LNCaP clone FGC (cell line): ENCODE results near the gene UBAP1L.
"Not testable (repeated sequence)": the region's sequence is repeated elsewhere in the genome, so short reads cannot be mapped to it uniquely, and the experiment has no call there.

Source experiments
- DNase-seq: peaks from one replicate; pipeline ENCODE4 v3.0.0-alpha.2; 2011; ENCODE audit warnings: low read depth
- H3K4me3 ChIP-seq: 2 replicates; pipeline ENCODE4 v1.5.1; 2011; ENCODE audit warnings: mild to moderate bottlenecking, low read depth, low read length, control low read depth
- CTCF ChIP-seq: IDR thresholded peaks from 2 replicates; pipeline ENCODE4 v1.5.1; 2012; ENCODE audit warnings: mild to moderate bottlenecking; ENCODE audit not compliant: control insufficient read depth, insufficient read depth; ENCODE audit errors: extremely low read depth

The UBAP1L gene

GRCh38 chr15:65106011-65106590 lies 8.9 kb downstream of the UBAP1L start:
- no peak overlapping the region for H3K4me3 ChIP-seq
- TF ChIP-seq CTCF = no peak
- DNase-seq = no peak

GRCh38 chr15:65105038-65105437 lies 10.0 kb downstream of the UBAP1L start:
- no peak for DNase-seq
- TF ChIP-seq CTCF = no peak
- no peak overlapping the region for H3K4me3 ChIP-seq

- no peak for DNase-seq
- no peak for TF ChIP-seq CTCF
- no peak overlapping the region for H3K4me3 ChIP-seq
Measured at GRCh38 chr15:65102912-65103311, 12.1 kb downstream of the UBAP1L start.

- no peak for TF ChIP-seq CTCF
- no peak for DNase-seq
- H3K4me3 ChIP-seq = no peak overlapping the region
Measured at GRCh38 chr15:65101891-65102708, 12.9 kb downstream of the UBAP1L start.

GRCh38 chr15:65101411-65101890 lies 13.5 kb downstream of the UBAP1L start:
- H3K4me3 ChIP-seq = no peak overlapping the region
- peak; percentile 2 for DNase-seq
- peak; percentile 62 for TF ChIP-seq CTCF

GRCh38 chr15:65100442-65100841 lies 14.6 kb downstream of the UBAP1L start:
- TF ChIP-seq CTCF = no peak
- H3K4me3 ChIP-seq = no peak overlapping the region
- DNase-seq = no peak

GRCh38 chr15:65099801-65100200 lies 15.2 kb downstream of the UBAP1L start:
- H3K4me3 ChIP-seq = not testable (repeated sequence)

More at GRCh38 chr15:65099801-65100200, 15.2 kb downstream of the UBAP1L start:
- DNase-seq = not testable (repeated sequence)
